Heart left ventricle (tissue), 13 donors: ENCODE results near the gene GCLC.

Experiments used
- POLR2A ChIP-seq, 2 donors: fragments of 450-650 bp; IDR thresholded peaks; one replicate each; pipeline ENCODE4 v1.6.1; 2017; ENCODE audit warnings: antibody characterized with exemption in 2 of 2, mild to moderate bottlenecking in 2 of 2, moderate library complexity in 2 of 2
- TF ChIP-seq, protein P1 (sequence below), 12 donors: fragments of 200-600 bp; sonication (generic) in 4 of 12; IDR thresholded peaks; one replicate each; pipeline versions ENCODE4 v1.5.0 to v1.8.0; 2018 to 2022; ENCODE audit warnings: antibody characterized with exemption in 12 of 12, mild to moderate bottlenecking in 5 of 12
- donor health status: ischemic (EF 13 %, LVEDD 7.1; RV severe dilation, severe dysfunction).
- donor health status: DM: no; HTN: yes; CAD: no.
- donor health status: DM: no; HTN: no; CAD: no.
- donor health status: ischemic (EF 25% LVEDD 6.9; RV normal size, moderate dysfunction).
- donor health status: ischemic (EF 25% LVEDD 5.7; RV mildly dilated, moderate dysfunction).
- donor health status: ischemic (EF 35%, LVEDD 5.7; RV mildly dilated, moderate dysfunction).
- donor health status: nonischemic (EF 11% LVEDD 7.7; RV severe dilation, severe dysfunction).
- donor health status: DM: yes; HTN: yes; CAD: no.
- donor health status: PGD.
- donor health status: ischemic (EF 29% LVEDD 5.4; RV normal size, mild dysfunction).
- donor health status: nonischemic (EF 23%, LVEDD 6.1; RV moderate dilation, normal function).

DNA sequence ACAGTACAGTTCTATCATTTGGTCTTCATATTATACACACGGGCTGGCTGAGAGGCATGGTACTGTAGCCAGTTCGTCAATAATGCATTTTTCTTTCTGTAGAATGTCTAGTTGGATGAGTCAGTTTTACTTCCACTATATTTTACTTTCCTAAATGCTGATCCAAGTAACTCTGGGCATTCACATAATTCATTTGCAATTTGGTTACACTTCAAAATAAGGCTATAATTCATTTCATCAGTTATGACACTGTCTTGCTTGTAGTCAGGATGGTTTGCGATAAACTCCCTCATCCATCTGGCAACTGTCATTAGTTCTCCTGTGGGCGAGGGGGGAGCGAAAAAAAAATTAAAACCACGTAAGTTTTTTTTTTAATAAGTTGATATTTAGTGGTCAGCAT is 46.3 kb downstream of the GCLC start:
- TF ChIP-seq, protein P1, sequence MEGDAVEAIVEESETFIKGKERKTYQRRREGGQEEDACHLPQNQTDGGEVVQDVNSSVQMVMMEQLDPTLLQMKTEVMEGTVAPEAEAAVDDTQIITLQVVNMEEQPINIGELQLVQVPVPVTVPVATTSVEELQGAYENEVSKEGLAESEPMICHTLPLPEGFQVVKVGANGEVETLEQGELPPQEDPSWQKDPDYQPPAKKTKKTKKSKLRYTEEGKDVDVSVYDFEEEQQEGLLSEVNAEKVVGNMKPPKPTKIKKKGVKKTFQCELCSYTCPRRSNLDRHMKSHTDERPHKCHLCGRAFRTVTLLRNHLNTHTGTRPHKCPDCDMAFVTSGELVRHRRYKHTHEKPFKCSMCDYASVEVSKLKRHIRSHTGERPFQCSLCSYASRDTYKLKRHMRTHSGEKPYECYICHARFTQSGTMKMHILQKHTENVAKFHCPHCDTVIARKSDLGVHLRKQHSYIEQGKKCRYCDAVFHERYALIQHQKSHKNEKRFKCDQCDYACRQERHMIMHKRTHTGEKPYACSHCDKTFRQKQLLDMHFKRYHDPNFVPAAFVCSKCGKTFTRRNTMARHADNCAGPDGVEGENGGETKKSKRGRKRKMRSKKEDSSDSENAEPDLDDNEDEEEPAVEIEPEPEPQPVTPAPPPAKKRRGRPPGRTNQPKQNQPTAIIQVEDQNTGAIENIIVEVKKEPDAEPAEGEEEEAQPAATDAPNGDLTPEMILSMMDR (IDR thresholded peaks at IDR 0.05): no peak
- TF ChIP-seq POLR2A (IDR thresholded peaks at IDR 0.05): no peak
